Neural progenitor cell (in vitro differentiated cells): ENCODE data around the gene GLRX. TPM values are rescaled to one million over a fixed set of nuclear protein-coding genes. Genes with fewer than 3 reads are reported as not detected.

Source experiments
- DNase-seq: peaks from one replicate; pipeline ENCODE4 v3.0.0-alpha.2; 2016; ENCODE audit warnings: low spot score
- H2AFZ ChIP-seq: fragments of 200-600 bp; sonication (generic); replicated peaks from 2 replicates; pipeline ENCODE4 v1.6.1; 2016; ENCODE audit warnings: antibody characterized with exemption
- H3F3A ChIP-seq: fragments of 200-600 bp; sonication (generic); 2 replicates; pipeline ENCODE4 v1.6.1; 2016; ENCODE audit warnings: antibody characterized with exemption, low read depth
- H3K27ac ChIP-seq: fragments of 200-600 bp; sonication (generic); 2 replicates; pipeline ENCODE4 v1.5.1; 2016; ENCODE audit warnings: mild to moderate bottlenecking
- H3K27me3 ChIP-seq: fragments of 200-600 bp; sonication (generic); 2 replicates; pipeline ENCODE4 v1.6.1; 2016; ENCODE audit warnings: mild to moderate bottlenecking, moderate library complexity
- H3K36me3 ChIP-seq: fragments of 200-600 bp; sonication (generic); 2 replicates; pipeline ENCODE4 v1.5.1; 2016
- H3K4me1 ChIP-seq: fragments of 200-600 bp; sonication (generic); 2 replicates; pipeline ENCODE4 v1.6.1; 2016; ENCODE audit warnings: mixed run types
- H3K4me2 ChIP-seq: fragments of 200-600 bp; sonication (generic); 2 replicates; pipeline ENCODE4 v1.6.1; 2016
- H3K4me3 ChIP-seq: fragments of 200-600 bp; sonication (generic); 2 replicates; pipeline ENCODE4 v1.5.1; 2016
- H3K79me2 ChIP-seq: fragments of 200-600 bp; sonication (generic); 2 replicates; pipeline ENCODE4 v1.6.1; 2016; ENCODE audit warnings: low read depth
- H3K9ac ChIP-seq: fragments of 200-600 bp; sonication (generic); 2 replicates; pipeline ENCODE4 v1.6.1; 2016
- H3K9me3 ChIP-seq: fragments of 200-600 bp; sonication (generic); 2 replicates; pipeline ENCODE4 v1.5.1; 2016; ENCODE audit warnings: low read depth
- H4K20me1 ChIP-seq: fragments of 200-600 bp; sonication (generic); 2 replicates; pipeline ENCODE4 v1.6.1; 2016; ENCODE audit warnings: low read depth
- H3K27ac Mint-ChIP-seq: 3 replicates; pipeline ENCODE4 v1.8.0; 2021; ENCODE audit warnings: mixed read lengths
- H3K27me3 Mint-ChIP-seq: 2 replicates; pipeline ENCODE4 v1.8.0; 2022; ENCODE audit warnings: low read depth, mild to moderate bottlenecking, inconsistent platforms, moderate library complexity, mixed read lengths; ENCODE audit not compliant: insufficient read depth
- H3K36me3 Mint-ChIP-seq: 3 replicates; pipeline ENCODE4 v1.8.0; 2021; ENCODE audit warnings: mixed read lengths
- H3K4me1 Mint-ChIP-seq: 3 replicates; pipeline ENCODE4 v1.8.0; 2021; ENCODE audit warnings: mixed read lengths
- H3K4me3 Mint-ChIP-seq: 3 replicates; pipeline ENCODE4 v1.8.0; 2021; ENCODE audit warnings: mild to moderate bottlenecking, moderate library complexity, mixed read lengths
- H3K9me3 Mint-ChIP-seq: 3 replicates; pipeline ENCODE4 v1.8.0; 2020; ENCODE audit warnings: mixed read lengths
- CTCF ChIP-seq: fragments of 200-600 bp; sonication (generic); IDR thresholded peaks from 2 replicates; pipeline ENCODE4 v1.5.1; 2017; ENCODE audit warnings: antibody characterized with exemption, mild to moderate bottlenecking
- EZH2 ChIP-seq: fragments of 200-600 bp; sonication (generic); IDR thresholded peaks from 2 replicates; pipeline ENCODE4 v1.6.1; 2017; ENCODE audit warnings: antibody characterized with exemption, mild to moderate bottlenecking, moderate library complexity
- EZH2phosphoT487 ChIP-seq: fragments of 200-600 bp; sonication (generic); IDR thresholded peaks from 2 replicates; pipeline ENCODE4 v1.6.1; 2017; ENCODE audit warnings: antibody characterized with exemption
- total RNA-seq: library from RNA; depleted of rRNA; stranded (reverse); fragments of >200 nt; gene quantifications from 2 replicates; pipeline ENCODE4 v1.2.3, GENCODE V29; 2015; ENCODE audit warnings: low replicate concordance

The GLRX gene
- total RNA-seq, 1 donor from 2014 or later, result 15.1 TPM

DNA sequence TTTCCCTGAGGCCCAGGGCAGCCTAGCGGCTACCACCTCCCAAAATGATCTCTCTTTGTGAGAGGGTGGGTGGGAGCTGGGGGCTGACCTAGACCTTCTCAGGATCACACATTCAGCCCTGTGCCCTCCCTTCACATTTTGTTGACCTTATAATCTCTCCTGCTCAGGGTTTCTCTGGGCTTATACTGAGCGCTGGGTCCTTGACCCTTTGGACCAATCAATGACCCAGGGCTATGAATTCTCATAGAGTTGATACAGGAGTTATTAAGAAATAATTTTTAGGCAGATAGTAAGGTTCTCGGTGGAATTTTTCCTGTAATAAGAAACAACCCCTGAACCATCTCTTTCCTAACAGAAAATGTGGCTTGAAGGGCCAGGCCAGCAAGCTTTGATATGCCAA, 22.0 kb downstream of the GLRX start:
- Histone ChIP-seq H4K20me1 (no peaks in the 10 kb centered on the region), H3K27ac (no peak overlapping the region), H3K9ac (no peak overlapping the region), H2AFZ (no peak overlapping the region), H3K9me3 (no peaks in the 10 kb centered on the region), H3K4me2 (no peak overlapping the region), H3K27me3 (no peaks in the 10 kb centered on the region), H3K79me2 (no peaks in the 10 kb centered on the region), H3K4me3 (no peak overlapping the region), H3F3A (no peaks in the 10 kb centered on the region), H3K4me1 (no peaks in the 10 kb centered on the region), H3K36me3 (no peaks in the 10 kb centered on the region)
- H3K4me1 Mint-ChIP-seq, result peaks cover 8% of the 10 kb centered on the region
- DNase-seq, result no peak
- no peaks in the 10 kb centered on the region for H3K27me3 Mint-ChIP-seq
- peaks cover 7% of the 10 kb centered on the region for H3K9me3 Mint-ChIP-seq
- H3K4me3 Mint-ChIP-seq, result no peak overlapping the region
- TF ChIP-seq CTCF (no peak), EZH2phosphoT487 (no peak)
- H3K36me3 Mint-ChIP-seq, result peaks cover 6% of the 10 kb centered on the region
- no peak overlapping the region for H3K27ac Mint-ChIP-seq

- H3K9ac ChIP-seq, result no peak overlapping the region
- H3K79me2 ChIP-seq, result no peaks in the 10 kb centered on the region
- H3K27ac ChIP-seq, result no peak overlapping the region
- H3K4me2 ChIP-seq, result no peak overlapping the region
- Mint-ChIP-seq H3K36me3 (peaks cover 7% of the 10 kb centered on the region), H3K27ac (no peak overlapping the region), H3K4me1 (peaks cover 8% of the 10 kb centered on the region), H3K4me3 (no peak overlapping the region), H3K9me3 (peaks cover 7% of the 10 kb centered on the region), H3K27me3 (no peaks in the 10 kb centered on the region)
- no peaks in the 10 kb centered on the region for H3K4me1 ChIP-seq
- H4K20me1 ChIP-seq, result no peaks in the 10 kb centered on the region
- H3K36me3 ChIP-seq, result no peaks in the 10 kb centered on the region
- no peak for DNase-seq
- no peaks in the 10 kb centered on the region for H3K9me3 ChIP-seq
- TF ChIP-seq CTCF (no peak), EZH2phosphoT487 (no peak), EZH2 (no peak)
- H2AFZ ChIP-seq, result no peak overlapping the region
- H3K27me3 ChIP-seq, result no peaks in the 10 kb centered on the region
- H3K4me3 ChIP-seq, result no peak overlapping the region
- H3F3A ChIP-seq, result no peaks in the 10 kb centered on the region
Observed at GRCh38 chr5:95799191-95799835, 23.2 kb downstream of the GLRX start.

DNA sequence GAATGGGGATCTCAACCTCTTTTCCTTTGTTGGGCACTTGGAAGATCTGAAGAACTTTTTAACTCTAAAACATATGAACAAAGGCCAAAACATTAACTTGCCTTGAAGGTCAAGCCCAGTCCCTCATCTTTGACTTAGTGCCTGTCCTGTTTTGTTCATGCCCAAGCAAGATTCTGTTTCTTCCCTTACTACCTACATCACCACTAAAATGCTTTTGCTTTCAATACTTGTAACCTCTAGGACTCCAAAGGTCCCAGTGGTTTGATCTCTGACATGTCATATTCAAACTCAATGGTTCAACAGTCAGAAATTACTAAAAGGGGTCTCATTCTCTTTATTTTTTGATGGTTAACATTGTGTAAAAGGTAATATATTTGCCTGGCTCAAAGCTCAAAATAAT, 24.0 kb downstream of the GLRX start:
- H3K4me3 ChIP-seq, result no peak overlapping the region
- Mint-ChIP-seq H3K9me3 (peaks cover 7% of the 10 kb centered on the region), H3K27ac (no peak overlapping the region), H3K36me3 (peaks cover 8% of the 10 kb centered on the region), H3K27me3 (no peaks in the 10 kb centered on the region), H3K4me1 (peaks cover 7% of the 10 kb centered on the region), H3K4me3 (no peak overlapping the region)
- DNase-seq, result no peak
- no peaks in the 10 kb centered on the region for H3K9me3 ChIP-seq
- H3K9ac ChIP-seq, result no peak overlapping the region
- no peaks in the 10 kb centered on the region for H4K20me1 ChIP-seq
- TF ChIP-seq EZH2phosphoT487 (no peak), EZH2 (no peak), CTCF (no peak)
- no peaks in the 10 kb centered on the region for H3K79me2 ChIP-seq
- no peak overlapping the region for H3K4me2 ChIP-seq
- H3K27me3 ChIP-seq, result no peaks in the 10 kb centered on the region
- no peaks in the 10 kb centered on the region for H3K4me1 ChIP-seq
- H3F3A ChIP-seq, result no peaks in the 10 kb centered on the region
- H3K27ac ChIP-seq, result no peak overlapping the region
- no peak overlapping the region for H2AFZ ChIP-seq
- H3K36me3 ChIP-seq, result no peaks in the 10 kb centered on the region
